SK-N-SH (cell line): ENCODE results near the gene EYA3. TPM values are rescaled to one million over a fixed set of nuclear protein-coding genes. Genes with fewer than 3 reads are reported as not detected.

Experiments used
- CTCF ChIA-PET: fragments of 300-600, 350-600 bp; formaldehyde crosslinking; extraction: SDS; loops from one replicate; lab custom pipeline; 2021; lab: Yijun Ruan, JAX
- POLR2A ChIA-PET: fragments of 350-600 bp; sonication (Branson Sonifier 250); formaldehyde crosslinking; extraction: SDS; loops from one replicate; lab custom pipeline; 2020; ENCODE audit warnings: antibody characterized with exemption, inconsistent platforms; lab: Yijun Ruan, JAX
- DNase-seq: peaks from one replicate; pipeline ENCODE4 v3.0.0; 2012
- H2AFZ ChIP-seq: fragments of 200-600 bp; sonication (generic); 2 replicates; pipeline ENCODE4 v1.8.1; 2016; ENCODE audit warnings: antibody characterized with exemption, mild to moderate bottlenecking, low read depth
- H3F3A ChIP-seq: fragments of 200-600 bp; sonication (generic); replicated peaks from 2 replicates; pipeline ENCODE3; 2016; ENCODE audit warnings: antibody characterized with exemption, mild to moderate bottlenecking; ENCODE audit not compliant: insufficient read depth
- H3K27ac ChIP-seq, 2 experiments: fragments of 200-500 bp in 1 of 2; fragments of 200-600 bp in 1 of 2; sonication (Bioruptor generic) in 1 of 2; sonication (generic), shearing (Covaris generic) in 1 of 2; 2 replicates each; pipeline versions ENCODE4 v1.5.1 to v1.6.1; 2014 to 2016; ENCODE audit warnings: low read depth in 2 of 2, inconsistent platforms in 1 of 2, low read length in 1 of 2, mild to moderate bottlenecking in 1 of 2, mixed read lengths in 1 of 2
- H3K27me3 ChIP-seq: fragments of 200-600 bp; sonication (generic), shearing (Covaris generic); 2 replicates; pipeline ENCODE4 v1.6.1; 2016; ENCODE audit warnings: mixed run types; ENCODE audit not compliant: insufficient read depth
- H3K36me3 ChIP-seq, 2 experiments: fragments of 200-500 bp in 1 of 2; fragments of 200-600 bp in 1 of 2; sonication (Bioruptor generic) in 1 of 2; sonication (generic) in 1 of 2; replicated peaks in 1 of 2; 2 replicates each; pipeline versions ENCODE3 to v1.5.1; 2014 to 2016; ENCODE audit warnings: low read length in 1 of 2, mild to moderate bottlenecking in 1 of 2; ENCODE audit not compliant: insufficient read depth in 2 of 2, control insufficient read depth in 1 of 2
- H3K4me1 ChIP-seq, 2 experiments: fragments of 200-500 bp in 1 of 2; fragments of 200-600 bp in 1 of 2; sonication (Bioruptor generic) in 1 of 2; sonication (generic), shearing (Covaris generic) in 1 of 2; 2 replicates each; pipeline versions ENCODE4 v1.5.1 to v1.6.1; 2014 to 2016; ENCODE audit warnings: low read depth in 1 of 2, low read length in 1 of 2, mixed run types in 1 of 2; ENCODE audit not compliant: insufficient read depth in 2 of 2, control insufficient read depth in 1 of 2
- H3K4me2 ChIP-seq: fragments of 200-600 bp; sonication (generic), shearing (Covaris generic); 2 replicates; pipeline ENCODE4 v1.6.1; 2017; ENCODE audit warnings: mixed run types
- H3K4me3 ChIP-seq, 2 experiments: fragments of 200-500 bp in 1 of 2; fragments of 200-600 bp in 1 of 2; sonication (Bioruptor generic) in 1 of 2; sonication (generic), shearing (Covaris generic) in 1 of 2; 2 replicates each; pipeline versions ENCODE4 v1.5.1 to v1.8.1; 2014 to 2016; ENCODE audit warnings: low read depth in 2 of 2, inconsistent platforms in 1 of 2, low read length in 1 of 2, mild to moderate bottlenecking in 1 of 2, mixed read lengths in 1 of 2, moderate library complexity in 1 of 2
- H3K79me2 ChIP-seq: fragments of 200-600 bp; sonication (generic); 2 replicates; pipeline ENCODE4 v1.8.1; 2017; ENCODE audit warnings: mild to moderate bottlenecking; ENCODE audit not compliant: insufficient read depth
- H3K9ac ChIP-seq: fragments of 200-600 bp; sonication (generic); 2 replicates; pipeline ENCODE4 v1.6.1; 2017; ENCODE audit warnings: mixed run types
- H3K9me2 ChIP-seq: fragments of 200-600 bp; sonication (generic); 2 replicates; pipeline ENCODE4 v1.6.1; 2017; ENCODE audit warnings: mixed run types
- H3K9me3 ChIP-seq: fragments of 200-600 bp; sonication (generic); 2 replicates; pipeline ENCODE4 v1.6.1; 2017; ENCODE audit warnings: mixed run types, mild to moderate bottlenecking, moderate library complexity
- H4K20me1 ChIP-seq: fragments of 200-600 bp; sonication (generic); 2 replicates; pipeline ENCODE4 v1.6.1; 2017; ENCODE audit warnings: mild to moderate bottlenecking, mixed run types; ENCODE audit not compliant: insufficient read depth
- ELF1 ChIP-seq: IDR thresholded peaks from 2 replicates; pipeline ENCODE4 v1.4.0; 2012
- FOSL2 ChIP-seq: IDR thresholded peaks from 2 replicates; pipeline ENCODE4 v1.4.0; 2012; ENCODE audit warnings: low read depth, mild to moderate bottlenecking, moderate library complexity, borderline replicate concordance
- FOXJ3 ChIP-seq: sonication (generic); formaldehyde crosslinking; IDR thresholded peaks from 2 replicates; pipeline ENCODE4 v1.5.1; 2020; ENCODE audit warnings: mild to moderate bottlenecking, missing genetic modification reagents
- FOXM1 ChIP-seq: IDR thresholded peaks from 2 replicates; pipeline ENCODE4 v1.4.0; 2012; ENCODE audit warnings: low read depth, mild to moderate bottlenecking
- GATA2 ChIP-seq: sonication (generic); formaldehyde crosslinking; IDR thresholded peaks from 2 replicates; pipeline ENCODE4 v1.5.0; 2020; ENCODE audit warnings: mild to moderate bottlenecking, missing genetic modification reagents
- JUND ChIP-seq: IDR thresholded peaks from 2 replicates; pipeline ENCODE4 v1.4.0; 2012
- MXI1 ChIP-seq: IDR thresholded peaks from 2 replicates; pipeline ENCODE4 v1.6.1; 2012; ENCODE audit warnings: mild to moderate bottlenecking, low read depth, low read length, improper control_type of control experiment
- NFIC ChIP-seq: IDR thresholded peaks from 2 replicates; pipeline ENCODE4 v1.4.0; 2012; ENCODE audit warnings: borderline replicate concordance
- NRF1 ChIP-seq: IDR thresholded peaks from 2 replicates; pipeline ENCODE4 v1.6.1; 2012; ENCODE audit warnings: low read depth, mild to moderate bottlenecking, low read length
- POLR2AphosphoS5 ChIP-seq: IDR thresholded peaks from 2 replicates; pipeline ENCODE4 v1.6.1; 2012; ENCODE audit warnings: low read depth, low read length
- TAF1 ChIP-seq: IDR thresholded peaks from 2 replicates; pipeline ENCODE4 v1.6.1; 2012; ENCODE audit warnings: low read depth, mild to moderate bottlenecking, low read length, moderate library complexity, borderline replicate concordance
- TEAD4 ChIP-seq: IDR thresholded peaks from 2 replicates; pipeline ENCODE4 v1.4.0; 2012; ENCODE audit warnings: mild to moderate bottlenecking, borderline replicate concordance; ENCODE audit not compliant: insufficient read depth
- YY1 ChIP-seq: IDR thresholded peaks from 2 replicates; pipeline ENCODE4 v1.4.0; 2012; ENCODE audit warnings: low read depth, mild to moderate bottlenecking
- WGBS: methylation state at CpG from one replicate; pipeline ENCODE4 v1.1.6; 2017; ENCODE audit warnings: low lambda C conversion rate; 5-methylcytosine and 5-hydroxymethylcytosine counted together
- polyA plus RNA-seq, 3 experiments: library from polyadenylated mRNA; depleted of rRNA; stranded (reverse); fragments of >200 nt; gene quantifications; 2 replicates each; pipeline ENCODE4 v1.2.3, GENCODE V29; 2012
- TF ChIP-seq, protein P1 (sequence below): fragments of 200-600 bp; sonication (generic); IDR thresholded peaks from 2 replicates; pipeline ENCODE4 v1.6.1; 2017; ENCODE audit warnings: antibody characterized with exemption, mild to moderate bottlenecking, moderate library complexity
- TF ChIP-seq, protein P2 (sequence below): fragments of 150-350 bp; IDR thresholded peaks from 2 replicates; pipeline ENCODE4 v1.6.1; 2017; ENCODE audit warnings: antibody characterized with exemption, low read length, low read depth, borderline replicate concordance
- TF ChIP-seq, protein P3 (sequence below): fragments of 150-350 bp; IDR thresholded peaks from 2 replicates; pipeline ENCODE4 v1.6.1; 2016; ENCODE audit warnings: mild to moderate bottlenecking, low read depth, low read length
- TF ChIP-seq, protein P4 (sequence below): IDR thresholded peaks from 2 replicates; pipeline ENCODE4; 2012

Gene EYA3
- polyA plus RNA-seq, 1 of the 3 experiments (the other 2 are of a cell fraction): 6.5 TPM

DNA sequence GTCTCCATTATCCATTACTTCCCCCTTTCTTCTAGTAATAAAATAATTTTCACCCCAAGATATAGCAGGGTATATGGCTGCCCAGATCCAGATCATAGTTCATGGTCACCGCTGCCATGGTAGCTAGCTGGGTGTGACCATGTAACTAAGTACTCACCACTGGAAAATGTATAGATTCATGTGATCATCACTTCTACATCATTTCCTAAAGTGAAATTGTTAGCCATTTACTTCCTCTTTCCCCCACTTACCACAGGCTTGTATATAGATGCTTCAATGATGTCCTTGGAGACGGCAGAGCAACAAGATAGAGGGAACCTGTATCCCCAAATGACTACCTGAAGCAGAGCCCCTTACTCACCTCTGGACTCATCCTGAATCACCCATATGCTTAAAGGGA is 22.7 kb upstream of the EYA3 start:
- 98% methylated on average over 2 of the region's 2 CpGs for WGBS
- Histone ChIP-seq H4K20me1 (no peaks in the 10 kb centered on the region), H3K9me3 (no peaks in the 10 kb centered on the region), H3K27me3 (no peaks in the 10 kb centered on the region), H3K79me2 (no peaks in the 10 kb centered on the region), H2AFZ (peak overlapping the region; percentile 53; the same call in 1 of the 2 replicates), H3K4me1 (no peaks in the 10 kb centered on the region), H3K4me3 (no peak overlapping the region), H3K36me3 (no peaks in the 10 kb centered on the region), H3K9ac (no peak overlapping the region), H3K9me2 (no peaks in the 10 kb centered on the region), H3K27ac (no peak overlapping the region; a peak in 1 of 4 replicates), H3K4me2 (no peak overlapping the region), H3F3A (no peaks in the 10 kb centered on the region)
- ChIA-PET CTCF (interaction anchor here (1.4 to 2.5 kb wide), 2 partner anchors 20 to 98 kb away, joined by 4 to 6 read pairs; no protein-coding TSS in a partner anchor), POLR2A (no interaction called here)
- TF ChIP-seq, protein P1, sequence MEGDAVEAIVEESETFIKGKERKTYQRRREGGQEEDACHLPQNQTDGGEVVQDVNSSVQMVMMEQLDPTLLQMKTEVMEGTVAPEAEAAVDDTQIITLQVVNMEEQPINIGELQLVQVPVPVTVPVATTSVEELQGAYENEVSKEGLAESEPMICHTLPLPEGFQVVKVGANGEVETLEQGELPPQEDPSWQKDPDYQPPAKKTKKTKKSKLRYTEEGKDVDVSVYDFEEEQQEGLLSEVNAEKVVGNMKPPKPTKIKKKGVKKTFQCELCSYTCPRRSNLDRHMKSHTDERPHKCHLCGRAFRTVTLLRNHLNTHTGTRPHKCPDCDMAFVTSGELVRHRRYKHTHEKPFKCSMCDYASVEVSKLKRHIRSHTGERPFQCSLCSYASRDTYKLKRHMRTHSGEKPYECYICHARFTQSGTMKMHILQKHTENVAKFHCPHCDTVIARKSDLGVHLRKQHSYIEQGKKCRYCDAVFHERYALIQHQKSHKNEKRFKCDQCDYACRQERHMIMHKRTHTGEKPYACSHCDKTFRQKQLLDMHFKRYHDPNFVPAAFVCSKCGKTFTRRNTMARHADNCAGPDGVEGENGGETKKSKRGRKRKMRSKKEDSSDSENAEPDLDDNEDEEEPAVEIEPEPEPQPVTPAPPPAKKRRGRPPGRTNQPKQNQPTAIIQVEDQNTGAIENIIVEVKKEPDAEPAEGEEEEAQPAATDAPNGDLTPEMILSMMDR: no peak
- TF ChIP-seq MXI1 (no peak), ELF1 (no peak), NFIC (no peak), FOSL2 (no peak), YY1 (no peak), GATA2 (CRISPR knock-in tag) (no peak), TAF1 (no peak), TEAD4 (no peak), JUND (no peak), FOXJ3 (no peak), NRF1 (no peak), FOXM1 (no peak), POLR2AphosphoS5 (no peak)
- TF ChIP-seq, protein P2, sequence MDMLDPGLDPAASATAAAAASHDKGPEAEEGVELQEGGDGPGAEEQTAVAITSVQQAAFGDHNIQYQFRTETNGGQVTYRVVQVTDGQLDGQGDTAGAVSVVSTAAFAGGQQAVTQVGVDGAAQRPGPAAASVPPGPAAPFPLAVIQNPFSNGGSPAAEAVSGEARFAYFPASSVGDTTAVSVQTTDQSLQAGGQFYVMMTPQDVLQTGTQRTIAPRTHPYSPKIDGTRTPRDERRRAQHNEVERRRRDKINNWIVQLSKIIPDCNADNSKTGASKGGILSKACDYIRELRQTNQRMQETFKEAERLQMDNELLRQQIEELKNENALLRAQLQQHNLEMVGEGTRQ: no peak
- TF ChIP-seq, protein P3, sequence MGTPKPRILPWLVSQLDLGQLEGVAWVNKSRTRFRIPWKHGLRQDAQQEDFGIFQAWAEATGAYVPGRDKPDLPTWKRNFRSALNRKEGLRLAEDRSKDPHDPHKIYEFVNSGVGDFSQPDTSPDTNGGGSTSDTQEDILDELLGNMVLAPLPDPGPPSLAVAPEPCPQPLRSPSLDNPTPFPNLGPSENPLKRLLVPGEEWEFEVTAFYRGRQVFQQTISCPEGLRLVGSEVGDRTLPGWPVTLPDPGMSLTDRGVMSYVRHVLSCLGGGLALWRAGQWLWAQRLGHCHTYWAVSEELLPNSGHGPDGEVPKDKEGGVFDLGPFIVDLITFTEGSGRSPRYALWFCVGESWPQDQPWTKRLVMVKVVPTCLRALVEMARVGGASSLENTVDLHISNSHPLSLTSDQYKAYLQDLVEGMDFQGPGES: no peak
- TF ChIP-seq, protein P4, sequence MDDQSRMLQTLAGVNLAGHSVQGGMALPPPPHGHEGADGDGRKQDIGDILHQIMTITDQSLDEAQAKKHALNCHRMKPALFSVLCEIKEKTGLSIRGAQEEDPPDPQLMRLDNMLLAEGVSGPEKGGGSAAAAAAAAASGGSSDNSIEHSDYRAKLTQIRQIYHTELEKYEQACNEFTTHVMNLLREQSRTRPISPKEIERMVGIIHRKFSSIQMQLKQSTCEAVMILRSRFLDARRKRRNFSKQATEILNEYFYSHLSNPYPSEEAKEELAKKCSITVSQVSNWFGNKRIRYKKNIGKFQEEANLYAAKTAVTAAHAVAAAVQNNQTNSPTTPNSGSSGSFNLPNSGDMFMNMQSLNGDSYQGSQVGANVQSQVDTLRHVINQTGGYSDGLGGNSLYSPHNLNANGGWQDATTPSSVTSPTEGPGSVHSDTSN: no peak
- DNase-seq: no peak
